Karpas-422 (cell line): ENCODE measurements around the gene LRRD1. TPM values are rescaled to one million over a fixed set of nuclear protein-coding genes. Genes with fewer than 3 reads are reported as not detected.
"Not testable (repeated sequence)": the region's sequence is repeated elsewhere in the genome, so short reads cannot be mapped to it uniquely, and the experiment has no call there.

Source experiments
- DNase-seq: peaks from one replicate; pipeline ENCODE4 v3.0.0-alpha.2; 2015
- H2AFZ ChIP-seq: fragments of 200-600 bp; sonication (generic); 2 replicates; pipeline ENCODE4 v1.6.1; 2014; ENCODE audit warnings: antibody characterized with exemption, low read length, mixed read lengths
- H3K27ac ChIP-seq: fragments of 200-600 bp; sonication (generic); 2 replicates; pipeline ENCODE4 v1.5.1; 2014; ENCODE audit warnings: mild to moderate bottlenecking, low read length, moderate library complexity
- H3K27me3 ChIP-seq: fragments of 200-600 bp; sonication (generic); 2 replicates; pipeline ENCODE4 v1.6.1; 2014; ENCODE audit warnings: low read length, mixed read lengths
- H3K36me3 ChIP-seq: fragments of 200-600 bp; sonication (generic); 2 replicates; pipeline ENCODE4 v1.6.1; 2014; ENCODE audit warnings: low read length, mixed read lengths; ENCODE audit not compliant: insufficient read depth
- H3K4me1 ChIP-seq: fragments of 200-600 bp; sonication (generic); 2 replicates; pipeline ENCODE4 v1.6.1; 2014; ENCODE audit warnings: mild to moderate bottlenecking, low read length, mixed read lengths
- H3K4me2 ChIP-seq: fragments of 200-600 bp; sonication (generic); 2 replicates; pipeline ENCODE4 v1.6.1; 2014; ENCODE audit warnings: low read length, low read depth, mild to moderate bottlenecking; ENCODE audit not compliant: poor library complexity, severe bottlenecking
- H3K4me3 ChIP-seq: fragments of 200-600 bp; sonication (generic); 2 replicates; pipeline ENCODE4 v1.5.1; 2014; ENCODE audit warnings: mild to moderate bottlenecking, antibody characterized with exemption, low read length, mixed read lengths
- H3K79me2 ChIP-seq: fragments of 200-600 bp; sonication (generic); 2 replicates; pipeline ENCODE4 v1.6.1; 2014; ENCODE audit warnings: mild to moderate bottlenecking, low read length, mixed read lengths
- H3K9ac ChIP-seq: fragments of 200-600 bp; sonication (generic); 2 replicates; pipeline ENCODE4 v1.6.0; 2014; ENCODE audit warnings: low read length
- H3K9me2 ChIP-seq: fragments of 200-600 bp; sonication (generic), shearing (Covaris generic); replicated peaks from 2 replicates; pipeline ENCODE4 v1.6.0; 2014; ENCODE audit warnings: mild to moderate bottlenecking, low read length, moderate library complexity; ENCODE audit not compliant: insufficient read depth
- H3K9me3 ChIP-seq: fragments of 300-700, 200-600 bp; sonication (generic); 2 replicates; pipeline ENCODE4 v1.6.1; 2014; ENCODE audit warnings: low read length, mixed read lengths
- H4K20me1 ChIP-seq: fragments of 200-600 bp; sonication (generic); 2 replicates; pipeline ENCODE4 v1.6.1; 2014; ENCODE audit warnings: mild to moderate bottlenecking, antibody characterized with exemption, low read length, low read depth; ENCODE audit not compliant: insufficient read depth
- total RNA-seq: library from RNA; depleted of rRNA; stranded (reverse); fragments of >200 nt; shearing (Covaris generic); gene quantifications from 2 replicates; pipeline ENCODE4 v1.2.3, GENCODE V29; 2014; ENCODE audit warnings: low replicate concordance

Gene LRRD1
- total RNA-seq, 1 experiment from 2014 or later, result not detected

DNA sequence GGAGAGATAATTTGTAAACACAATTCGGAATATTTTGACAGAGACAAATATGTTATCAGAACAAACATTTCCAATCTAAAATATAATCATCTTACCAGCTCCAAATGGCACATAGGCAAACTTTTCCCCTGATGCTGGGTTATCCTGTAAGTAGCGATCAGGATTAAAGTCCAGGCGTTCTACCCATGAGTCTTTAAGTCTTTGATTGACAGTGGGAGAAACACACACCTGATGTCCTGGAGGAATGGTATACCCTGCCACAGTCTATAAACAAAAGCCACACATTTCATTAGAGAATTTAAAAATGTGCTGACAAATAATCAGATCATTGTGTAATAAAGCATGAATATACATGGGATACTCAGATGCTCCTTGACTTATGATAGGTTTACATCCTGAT, 62.0 kb downstream of the LRRD1 start:
- no peak overlapping the region for H3K27ac ChIP-seq
- peaks cover 6% of the 10 kb centered on the region for H3K4me1 ChIP-seq
- no peak overlapping the region for H3K9ac ChIP-seq
- peaks cover 16% of the 10 kb centered on the region; the same call in 1 of the 2 replicates for H4K20me1 ChIP-seq
- no peaks in the 10 kb centered on the region for H3K27me3 ChIP-seq
- H3K4me3 ChIP-seq, result no peak overlapping the region
- no peak overlapping the region for H2AFZ ChIP-seq
- peaks cover 84% of the 10 kb centered on the region for H3K36me3 ChIP-seq
- no peak for DNase-seq
- H3K79me2 ChIP-seq, result peaks cover 85% of the 10 kb centered on the region
- no peaks in the 10 kb centered on the region for H3K9me2 ChIP-seq
- H3K9me3 ChIP-seq, result no peaks in the 10 kb centered on the region
- H3K4me2 ChIP-seq, result no peak overlapping the region

DNA sequence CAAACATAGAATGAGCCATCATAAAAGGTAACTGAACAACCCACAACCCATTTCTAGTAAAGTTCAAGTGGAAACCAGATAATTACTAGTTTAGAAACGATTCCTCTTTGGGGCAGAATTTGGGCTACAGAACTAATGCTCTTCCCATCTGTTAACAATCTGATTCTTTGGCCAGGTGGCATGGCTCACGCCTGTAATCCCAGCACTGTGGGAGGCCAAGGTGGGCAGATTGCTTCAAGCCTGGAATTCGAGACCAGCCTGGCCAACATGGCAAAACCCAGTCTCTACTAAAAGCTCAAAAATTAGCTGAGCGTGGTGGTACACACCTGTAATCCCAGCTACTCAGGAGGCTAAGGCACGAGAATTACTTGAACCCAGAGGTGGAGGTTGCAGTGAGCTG, 63.1 kb downstream of the LRRD1 start:
- Histone ChIP-seq H3K36me3 (peaks cover 83% of the 10 kb centered on the region), H3K4me3 (no peak overlapping the region), H3K27me3 (no peaks in the 10 kb centered on the region), H3K27ac (no peak overlapping the region), H3K9me2 (no peaks in the 10 kb centered on the region), H2AFZ (no peak overlapping the region), H3K9me3 (no peaks in the 10 kb centered on the region), H4K20me1 (peaks cover 16% of the 10 kb centered on the region; the same call in 1 of the 2 replicates), H3K4me2 (no peak overlapping the region), H3K79me2 (peaks cover 82% of the 10 kb centered on the region), H3K4me1 (no peaks in the 10 kb centered on the region), H3K9ac (no peak overlapping the region)
- DNase-seq, result no peak

DNA sequence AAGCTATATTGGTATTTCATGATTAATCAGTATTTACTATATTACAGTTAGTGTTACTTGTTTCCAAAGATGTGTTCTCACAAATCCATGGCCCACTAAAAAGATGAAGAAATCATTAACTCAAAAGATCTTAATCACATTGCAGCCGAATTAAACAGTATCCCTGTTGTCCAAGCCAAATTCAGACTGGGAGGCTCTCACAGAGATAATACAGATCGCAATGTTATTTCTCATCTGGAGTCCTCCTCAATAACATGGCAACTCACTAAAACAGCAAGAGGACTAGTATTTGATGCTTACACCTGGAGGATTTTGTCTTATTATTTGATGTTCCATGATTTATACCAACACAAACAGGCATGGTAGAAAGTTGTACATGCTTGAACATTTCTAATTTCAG, 68.1 kb downstream of the LRRD1 start:
- DNase-seq, result no peak

DNA sequence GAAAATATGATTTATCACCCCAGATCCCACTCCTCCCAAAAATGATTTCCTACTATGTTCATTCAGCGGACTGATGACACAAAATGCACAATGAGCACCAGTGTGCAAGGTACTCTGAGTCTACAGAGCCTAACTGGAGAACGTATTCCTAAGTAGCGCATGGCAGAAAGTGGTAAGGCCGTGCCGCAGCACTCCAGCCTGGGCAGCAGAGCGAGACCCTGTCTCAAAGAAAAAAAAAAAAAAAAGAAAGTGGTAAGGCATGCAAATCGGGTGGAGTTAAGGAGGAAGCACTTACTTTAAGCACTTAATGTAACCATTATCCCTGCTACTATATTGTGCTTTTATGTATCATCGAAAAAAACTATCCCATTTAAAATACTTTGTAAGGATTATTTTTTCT, 70.1 kb downstream of the LRRD1 start:
- Histone ChIP-seq H3K4me2 (no peak overlapping the region), H3K4me1 (peaks cover 10% of the 10 kb centered on the region; the same call in 1 of the 2 replicates), H3K27me3 (no peaks in the 10 kb centered on the region), H3K27ac (no peak overlapping the region), H2AFZ (no peak overlapping the region), H3K9me2 (no peaks in the 10 kb centered on the region), H3K9ac (no peak overlapping the region), H3K79me2 (peaks cover 16% of the 10 kb centered on the region), H4K20me1 (no peaks in the 10 kb centered on the region), H3K9me3 (no peaks in the 10 kb centered on the region), H3K36me3 (peaks cover 49% of the 10 kb centered on the region; the same call in 1 of the 2 replicates), H3K4me3 (no peak overlapping the region)
- DNase-seq, result no peak

More for the DNA sequence above, 68.1 kb downstream of the LRRD1 start:
- Histone ChIP-seq H3K4me3 (no peak overlapping the region), H2AFZ (no peak overlapping the region), H3K27ac (no peak overlapping the region), H3K36me3 (peaks cover 69% of the 10 kb centered on the region), H3K27me3 (no peaks in the 10 kb centered on the region), H4K20me1 (0 out of 2 replicates have a peak, but pooled peaks cover 5% of the 10 kb centered on the region), H3K9ac (no peak overlapping the region), H3K4me1 (peaks cover 10% of the 10 kb centered on the region; the same call in 1 of the 2 replicates), H3K4me2 (no peak overlapping the region), H3K9me2 (no peaks in the 10 kb centered on the region), H3K9me3 (no peaks in the 10 kb centered on the region), H3K79me2 (peaks cover 36% of the 10 kb centered on the region)

DNA sequence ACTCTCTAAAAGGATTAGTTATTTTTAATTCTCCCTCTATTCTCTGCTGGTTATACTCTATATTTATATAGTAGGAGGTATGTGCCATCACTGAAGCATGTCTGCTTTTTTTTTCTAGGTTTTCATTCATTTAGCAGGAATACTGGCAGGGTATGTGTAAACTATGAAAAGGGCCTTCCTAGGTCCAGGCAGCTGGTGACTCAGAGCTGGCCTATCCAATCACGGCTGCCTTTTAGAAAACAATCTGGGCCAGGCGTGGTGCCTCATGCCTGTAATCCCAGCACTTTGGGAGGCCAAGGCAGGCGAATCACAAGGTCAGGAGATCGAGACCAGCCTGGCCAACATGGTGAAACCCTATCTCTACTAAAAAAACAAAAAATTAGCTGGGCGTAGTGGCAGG, 76.1 kb downstream of the LRRD1 start:
- not testable (repeated sequence) for H3K4me3 ChIP-seq, H3K9me2 ChIP-seq, H3K27me3 ChIP-seq, DNase-seq, H2AFZ ChIP-seq, H3K4me1 ChIP-seq, H3K9ac ChIP-seq, H4K20me1 ChIP-seq, H3K4me2 ChIP-seq, H3K27ac ChIP-seq, H3K79me2 ChIP-seq, H3K9me3 ChIP-seq
- peaks cover 19% of the 10 kb centered on the region; the same call in 1 of the 2 replicates for H3K36me3 ChIP-seq

DNA sequence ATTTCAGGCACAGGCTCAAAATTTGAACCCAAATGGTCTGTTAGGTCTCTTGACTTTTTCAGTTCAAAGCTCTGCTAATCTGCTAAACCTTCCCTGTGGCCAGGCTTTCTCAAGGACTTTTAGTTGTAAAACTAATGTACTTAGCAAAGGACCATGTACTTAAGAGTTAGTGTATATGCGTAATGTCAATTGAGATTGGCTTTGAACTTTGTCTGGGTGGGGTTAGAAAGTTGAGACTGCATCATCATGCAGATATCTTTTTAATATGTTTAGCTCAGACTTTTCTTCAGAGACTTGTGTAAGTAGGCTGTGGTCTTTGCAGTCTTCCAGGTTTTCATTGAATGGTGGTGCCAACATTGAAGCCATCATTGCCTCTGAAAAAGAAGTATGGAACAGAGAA, 78.4 kb downstream of the LRRD1 start:
- Histone ChIP-seq H3K9me3 (no peaks in the 10 kb centered on the region), H3K27me3 (no peaks in the 10 kb centered on the region), H3K79me2 (no peaks in the 10 kb centered on the region), H3K4me1 (peaks cover 2% of the 10 kb centered on the region), H4K20me1 (no peaks in the 10 kb centered on the region), H3K9ac (no peak overlapping the region), H3K4me2 (no peak overlapping the region), H3K9me2 (no peaks in the 10 kb centered on the region), H3K36me3 (peaks cover 21% of the 10 kb centered on the region; the same call in 1 of the 2 replicates), H3K4me3 (no peak overlapping the region), H2AFZ (no peak overlapping the region), H3K27ac (no peak overlapping the region)
- no peak for DNase-seq

DNA sequence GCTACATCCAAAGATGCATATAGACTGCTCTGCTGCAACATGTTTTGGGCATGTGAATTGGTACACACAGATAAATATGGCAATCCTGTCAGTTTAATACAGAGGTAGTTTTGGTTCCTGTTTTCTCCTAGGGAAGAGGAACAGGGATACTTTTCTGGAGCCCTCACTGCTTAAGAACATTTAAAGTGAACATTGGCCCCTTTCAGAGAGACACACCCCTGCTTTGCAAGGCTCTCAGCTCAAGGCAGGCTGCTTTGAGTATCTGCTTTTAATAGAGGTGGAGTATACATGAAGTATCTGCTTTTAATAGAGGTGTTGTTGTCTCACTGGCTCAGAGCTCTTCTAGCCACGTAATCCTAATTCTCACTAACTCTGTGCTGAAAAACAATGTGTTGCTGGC, 83.6 kb downstream of the LRRD1 start:
- Histone ChIP-seq H3K79me2 (no peaks in the 10 kb centered on the region), H3K27me3 (no peaks in the 10 kb centered on the region), H4K20me1 (no peaks in the 10 kb centered on the region), H3K36me3 (peaks cover 28% of the 10 kb centered on the region; the same call in 1 of the 2 replicates), H3K4me2 (no peak overlapping the region), H3K9me3 (no peaks in the 10 kb centered on the region), H3K4me1 (peaks cover 10% of the 10 kb centered on the region), H3K9ac (no peak overlapping the region), H3K27ac (no peak overlapping the region), H2AFZ (no peak overlapping the region), H3K4me3 (no peak overlapping the region), H3K9me2 (no peaks in the 10 kb centered on the region)
- no peak for DNase-seq
